HG02852 (cell line): ENCODE results near the gene CPSF7.

ENCODE experiments used
- ATAC-seq: cut with Tn5 transposase; IDR thresholded peaks from one replicate; pipeline ENCODE4 v1.9.1; 2021; ENCODE audit warnings: mild to moderate bottlenecking, moderate library complexity; ENCODE audit not compliant: unreplicated experiment

The CPSF7 gene

GRCh38 chr11:61357894-61358239 is 71.9 kb downstream of the CPSF7 start:
- ATAC-seq = no peak

DNA sequence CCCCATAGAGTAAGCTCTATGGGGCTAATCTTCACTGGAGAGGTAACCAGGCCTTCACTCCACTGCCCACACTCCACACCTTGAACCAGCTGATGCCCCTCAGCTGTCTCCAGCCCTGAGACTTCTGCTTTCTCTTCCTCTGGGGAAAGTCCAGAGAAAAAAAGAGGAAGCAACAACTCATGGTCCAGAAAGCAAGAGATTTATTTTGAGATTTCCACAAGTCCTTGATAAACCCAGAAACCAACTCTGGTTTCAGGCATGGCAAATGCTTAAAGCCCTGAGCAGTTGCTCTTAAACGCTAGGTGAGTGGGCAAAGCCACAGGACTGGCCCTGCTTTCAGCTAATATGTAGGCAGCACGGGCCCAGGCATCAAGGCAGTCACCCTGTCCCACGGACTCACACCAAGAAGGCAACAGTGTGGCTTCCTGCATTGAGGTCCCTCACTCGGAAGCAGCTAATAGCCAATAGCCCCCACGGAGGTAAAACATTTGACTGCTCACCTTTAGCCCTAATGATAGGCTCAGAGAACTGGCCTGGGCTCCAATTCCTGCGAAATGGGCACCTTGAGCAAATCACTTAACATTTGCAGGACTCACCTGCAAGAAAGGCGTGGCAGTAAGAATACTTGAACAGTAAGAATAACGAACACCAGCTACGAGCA is 72.4 kb downstream of the CPSF7 start:
- ATAC-seq = peak; percentile 39

DNA sequence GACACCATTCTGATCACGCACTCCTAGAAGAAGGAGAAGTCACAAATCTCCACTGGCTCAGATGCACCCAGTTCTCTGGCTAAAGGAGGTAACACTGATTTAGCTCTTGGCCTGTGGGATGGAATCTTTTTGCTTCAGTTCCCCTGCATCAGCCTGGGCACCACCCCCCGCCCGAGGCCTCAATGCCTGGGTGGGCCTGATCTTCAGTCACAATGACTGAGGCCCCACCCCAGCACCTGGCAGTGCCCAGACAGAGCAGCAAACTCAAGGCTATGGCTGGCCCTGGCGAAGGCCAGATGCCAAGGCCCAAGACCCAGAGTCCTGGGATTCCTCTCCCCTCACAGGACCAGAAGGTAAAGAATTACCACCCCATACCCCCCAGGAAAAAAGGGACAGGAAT is 73.1 kb downstream of the CPSF7 start:
- ATAC-seq = no peak

GRCh38 chr11:61354208-61354607 is 75.6 kb downstream of the CPSF7 start:
- no peak for ATAC-seq

- no peak for ATAC-seq
Observed at GRCh38 chr11:61353131-61354067, 76.4 kb downstream of the CPSF7 start.
